ENCODE results near the gene NLRP14.

Gene NLRP14

DNA sequence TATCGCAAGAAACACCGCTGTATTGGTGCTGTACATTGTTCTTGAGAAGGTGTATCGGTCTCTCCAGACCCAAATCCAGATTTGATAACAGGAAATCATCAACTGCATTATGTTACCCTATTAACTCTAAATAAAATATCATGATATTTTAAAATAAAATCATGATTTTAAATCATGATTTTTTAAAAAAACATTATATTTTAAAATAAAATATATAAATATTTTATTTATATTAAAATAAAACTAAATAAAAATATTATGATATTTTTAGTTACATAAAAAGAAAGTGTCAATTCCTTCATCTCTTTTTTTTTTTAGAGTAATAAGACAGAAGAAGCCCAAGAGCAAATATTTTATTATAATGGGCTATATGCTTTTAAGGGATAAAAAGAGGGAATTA is 96.1 kb downstream of the NLRP14 start:
- Histone ChIP-seq H3K9me2 (replicated peaks; ENCODE audit: insufficient read depth, low read length) (no peaks in the 10 kb centered on the region), H3K79me2 (ENCODE audit: insufficient read depth, low read length) (no peaks in the 10 kb centered on the region), H3K4me3 (ENCODE audit: insufficient read depth, low read length, poor library complexity, severe bottlenecking) (no peak overlapping the region), H3K9me3 (ENCODE audit: insufficient read depth, low read length) (no peaks in the 10 kb centered on the region), H2AFZ (ENCODE audit: low read depth, low read length, severe bottlenecking) (no peak overlapping the region), H3K36me3 (ENCODE audit: low read length) (no peaks in the 10 kb centered on the region), H3K27me3 (ENCODE audit: low read length) (no peaks in the 10 kb centered on the region), H4K20me1 (ENCODE audit: low read depth, low read length) (no peaks in the 10 kb centered on the region), H3K9ac (ENCODE audit: low read length) (no peak overlapping the region), H3K27ac (ENCODE audit: low read depth, low read length) (no peak overlapping the region), H3K4me2 (ENCODE audit: low read depth, low read length, poor library complexity, severe bottlenecking) (no peak overlapping the region), H3F3A (ENCODE audit: insufficient read depth) (no peaks in the 10 kb centered on the region)
- TF ChIP-seq, protein P1, sequence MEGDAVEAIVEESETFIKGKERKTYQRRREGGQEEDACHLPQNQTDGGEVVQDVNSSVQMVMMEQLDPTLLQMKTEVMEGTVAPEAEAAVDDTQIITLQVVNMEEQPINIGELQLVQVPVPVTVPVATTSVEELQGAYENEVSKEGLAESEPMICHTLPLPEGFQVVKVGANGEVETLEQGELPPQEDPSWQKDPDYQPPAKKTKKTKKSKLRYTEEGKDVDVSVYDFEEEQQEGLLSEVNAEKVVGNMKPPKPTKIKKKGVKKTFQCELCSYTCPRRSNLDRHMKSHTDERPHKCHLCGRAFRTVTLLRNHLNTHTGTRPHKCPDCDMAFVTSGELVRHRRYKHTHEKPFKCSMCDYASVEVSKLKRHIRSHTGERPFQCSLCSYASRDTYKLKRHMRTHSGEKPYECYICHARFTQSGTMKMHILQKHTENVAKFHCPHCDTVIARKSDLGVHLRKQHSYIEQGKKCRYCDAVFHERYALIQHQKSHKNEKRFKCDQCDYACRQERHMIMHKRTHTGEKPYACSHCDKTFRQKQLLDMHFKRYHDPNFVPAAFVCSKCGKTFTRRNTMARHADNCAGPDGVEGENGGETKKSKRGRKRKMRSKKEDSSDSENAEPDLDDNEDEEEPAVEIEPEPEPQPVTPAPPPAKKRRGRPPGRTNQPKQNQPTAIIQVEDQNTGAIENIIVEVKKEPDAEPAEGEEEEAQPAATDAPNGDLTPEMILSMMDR (IDR thresholded peaks at IDR 0.05; ENCODE audit: insufficient read depth, low read length, poor library complexity, severe bottlenecking): no peak
- no peak for TF ChIP-seq EZH2phosphoT487 (conservative IDR thresholded peaks at IDR 0.05; ENCODE audit: low read length)
